Muscle layer of duodenum (tissue), 2 donors: ENCODE results near the gene KRT14.
"Not testable (repeated sequence)": the region's sequence is repeated elsewhere in the genome, so short reads cannot be mapped to it uniquely, and the experiment has no call there.

Experiments used
- H3K27ac ChIP-seq: one replicate; pipeline ENCODE4 v1.7.0; 2013; ENCODE audit warnings: mild to moderate bottlenecking, low read length
- H3K27me3 ChIP-seq: one replicate; pipeline ENCODE4 v1.7.0; 2013; ENCODE audit warnings: low read depth, mild to moderate bottlenecking, control low read depth, low read length
- H3K36me3 ChIP-seq, 2 donors: one replicate each; pipeline ENCODE4 v1.7.0; 2013; ENCODE audit warnings: low read length in 2 of 2, control low read depth in 1 of 2, mild to moderate bottlenecking in 1 of 2; ENCODE audit not compliant: insufficient read depth in 2 of 2, control insufficient read depth in 1 of 2
- H3K4me1 ChIP-seq, 2 donors: one replicate each; pipeline ENCODE4 v1.7.0; 2013; ENCODE audit warnings: low read length in 2 of 2, mild to moderate bottlenecking in 2 of 2, control low read depth in 1 of 2, moderate library complexity in 1 of 2; ENCODE audit not compliant: insufficient read depth in 2 of 2, control insufficient read depth in 1 of 2
- H3K4me3 ChIP-seq, 2 donors: one replicate each; pipeline ENCODE4 v1.7.0; 2013; ENCODE audit warnings: low read length in 2 of 2, low read depth in 1 of 2, mild to moderate bottlenecking in 1 of 2
- H3K9me3 ChIP-seq, 2 donors: one replicate each; pipeline ENCODE4 v1.7.0; 2013; ENCODE audit warnings: low read length in 2 of 2, control low read depth in 1 of 2, mild to moderate bottlenecking in 1 of 2; ENCODE audit not compliant: control insufficient read depth in 1 of 2
- donor health status: healthy.

Gene KRT14

GRCh38 chr17:41547921-41548843, 38.5 kb downstream of the KRT14 start:
- Histone ChIP-seq H3K4me1 (peaks cover 9 to 16% of the 10 kb centered on the region in 2 donors), H3K27ac (peak overlapping the region; percentile 36), H3K36me3 (no peaks in the 10 kb centered on the region), H3K9me3 (no peaks in the 10 kb centered on the region), H3K4me3 (peak overlapping the region; percentile 21 to 53), H3K27me3 (no peaks in the 10 kb centered on the region)

DNA sequence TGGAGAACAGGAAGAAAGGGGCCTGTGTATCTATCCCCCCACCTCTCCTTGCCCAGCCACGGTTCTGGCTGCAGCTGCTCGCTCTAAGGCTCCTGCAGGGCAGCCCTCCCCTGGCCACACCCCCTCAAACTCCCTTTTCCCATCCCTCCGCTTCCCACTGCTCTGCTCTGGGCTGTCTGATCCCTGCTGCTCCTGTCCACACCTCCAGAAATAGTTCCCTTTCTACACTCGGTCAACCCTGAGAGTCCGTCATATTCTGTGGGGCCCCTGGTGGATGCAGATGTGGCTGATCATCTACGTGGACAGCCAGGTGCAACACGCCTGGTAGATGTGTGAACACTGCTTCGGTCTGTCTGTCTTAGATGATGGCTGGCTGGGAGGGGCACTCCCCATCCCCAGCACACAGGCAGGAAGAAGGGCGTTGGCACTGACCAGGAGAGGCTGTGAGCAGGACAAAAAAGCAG, 39.3 kb downstream of the KRT14 start:
- H3K27ac ChIP-seq = peak overlapping the region; percentile 36

GRCh38 chr17:41546819-41547218, 39.9 kb downstream of the KRT14 start:
- no peaks in the 10 kb centered on the region for H3K9me3 ChIP-seq
- H3K4me1 ChIP-seq = peaks cover 9 to 16% of the 10 kb centered on the region in 2 donors
- H3K4me3 ChIP-seq = no peak overlapping the region
- H3K36me3 ChIP-seq = no peaks in the 10 kb centered on the region
- H3K27me3 ChIP-seq = no peaks in the 10 kb centered on the region
- no peak overlapping the region for H3K27ac ChIP-seq

More for the DNA sequence above, 39.3 kb downstream of the KRT14 start:
- Histone ChIP-seq H3K36me3 (no peaks in the 10 kb centered on the region), H3K9me3 (no peaks in the 10 kb centered on the region), H3K4me1 (peaks cover 9 to 16% of the 10 kb centered on the region in 2 donors), H3K4me3 (no peak overlapping the region), H3K27me3 (no peaks in the 10 kb centered on the region)

- H3K9me3 ChIP-seq = no peaks in the 10 kb centered on the region
These were observed 40.8 kb downstream of the KRT14 start for GRCh38 chr17:41545829-41546410.

DNA sequence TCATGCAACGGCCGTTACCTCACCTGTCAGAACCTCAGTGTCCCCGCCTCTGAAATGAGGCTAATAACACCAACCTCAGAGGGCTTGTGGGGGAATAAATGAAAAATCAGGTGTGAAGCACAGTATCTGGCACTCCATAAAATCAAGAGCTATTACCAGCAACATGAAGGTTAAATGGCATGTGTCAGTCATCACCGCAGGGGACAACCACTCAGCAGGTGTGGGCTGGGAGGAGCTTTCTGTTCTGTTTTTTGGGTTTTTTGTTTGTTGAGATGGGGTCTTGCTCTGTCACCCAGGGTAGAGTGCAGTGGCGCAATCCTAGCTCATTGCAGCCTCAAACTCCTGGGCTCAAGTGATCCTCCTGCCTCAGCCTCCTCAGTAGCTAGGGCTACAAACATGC, 41.8 kb downstream of the KRT14 start:
- Histone ChIP-seq H3K27me3 (no peaks in the 10 kb centered on the region), H3K27ac (no peak overlapping the region), H3K4me3 (no peak overlapping the region), H3K4me1 (peaks cover 9 to 16% of the 10 kb centered on the region in 2 donors), H3K9me3 (no peaks in the 10 kb centered on the region), H3K36me3 (no peaks in the 10 kb centered on the region)

More at GRCh38 chr17:41545829-41546410, 40.8 kb downstream of the KRT14 start:
- no peaks in the 10 kb centered on the region for H3K27me3 ChIP-seq
- H3K4me1 ChIP-seq = peaks cover 9 to 16% of the 10 kb centered on the region in 2 donors
- H3K36me3 ChIP-seq = no peaks in the 10 kb centered on the region
- no peak overlapping the region for H3K27ac ChIP-seq
- no peak overlapping the region for H3K4me3 ChIP-seq

GRCh38 chr17:41544491-41544892, 42.2 kb downstream of the KRT14 start:
- no peak overlapping the region for H3K27ac ChIP-seq
- no peaks in the 10 kb centered on the region for H3K9me3 ChIP-seq
- no peaks in the 10 kb centered on the region for H3K36me3 ChIP-seq
- H3K27me3 ChIP-seq = no peaks in the 10 kb centered on the region
- no peak overlapping the region for H3K4me3 ChIP-seq
- peaks cover 9 to 16% of the 10 kb centered on the region in 2 donors for H3K4me1 ChIP-seq

- H3K27me3 ChIP-seq, H3K36me3 ChIP-seq, H3K27ac ChIP-seq, H3K9me3 ChIP-seq, H3K4me1 ChIP-seq, H3K4me3 ChIP-seq: not testable (repeated sequence)
These were observed 43.9 kb downstream of the KRT14 start for GRCh38 chr17:41542786-41543185.

DNA sequence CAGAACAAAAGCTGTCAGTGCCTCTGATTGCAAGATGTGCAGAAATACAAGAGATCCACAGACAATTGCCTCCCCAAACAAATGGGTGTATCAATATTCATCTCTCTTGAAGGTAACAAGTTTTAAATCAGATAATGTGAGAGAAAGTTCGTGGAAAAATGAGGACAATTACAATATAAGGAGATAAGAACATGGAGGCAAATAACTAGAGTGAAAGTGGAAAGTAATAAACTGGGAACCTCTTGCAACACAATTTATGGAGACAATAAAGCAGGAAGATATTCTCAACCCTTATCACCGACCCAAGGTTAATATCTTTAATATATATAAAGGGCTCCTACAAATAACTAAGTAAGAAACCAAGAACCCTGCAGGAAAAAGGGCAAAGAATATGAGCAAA, 44.3 kb downstream of the KRT14 start:
- Histone ChIP-seq H3K4me3 (no peak overlapping the region), H3K27me3 (no peaks in the 10 kb centered on the region), H3K36me3 (no peaks in the 10 kb centered on the region), H3K4me1 (no peaks in the 10 kb centered on the region), H3K27ac (no peak overlapping the region), H3K9me3 (no peaks in the 10 kb centered on the region)

- no peaks in the 10 kb centered on the region for H3K27me3 ChIP-seq
- H3K4me1 ChIP-seq = no peaks in the 10 kb centered on the region
- H3K36me3 ChIP-seq = no peaks in the 10 kb centered on the region
- peak overlapping the region; percentile 4 for H3K27ac ChIP-seq
- H3K4me3 ChIP-seq = no peak overlapping the region
- H3K9me3 ChIP-seq = no peaks in the 10 kb centered on the region
These were observed 45.6 kb downstream of the KRT14 start for GRCh38 chr17:41540921-41541625.

GRCh38 chr17:41539979-41540701, 46.6 kb downstream of the KRT14 start:
- H3K36me3 ChIP-seq = no peaks in the 10 kb centered on the region
- H3K27ac ChIP-seq = no peak overlapping the region
- H3K4me1 ChIP-seq = no peaks in the 10 kb centered on the region
- H3K27me3 ChIP-seq = peaks cover 4% of the 10 kb centered on the region
- H3K4me3 ChIP-seq = no peak overlapping the region
- H3K9me3 ChIP-seq = no peaks in the 10 kb centered on the region
